ENCODE results near the gene VWF.
"Not testable (repeated sequence)": the region's sequence is repeated elsewhere in the genome, so short reads cannot be mapped to it uniquely, and the experiment has no call there.

VWF gene

GRCh38 chr12:6030081-6030480 lies 94.4 kb downstream of the VWF start:
- H3K4me3 Mint-ChIP-seq, result no peak overlapping the region
- no peak overlapping the region for H3K27ac Mint-ChIP-seq
- no peak for TF ChIP-seq CTCF (IDR thresholded peaks at IDR 0.05)
- no peak for DNase-seq
- peaks cover 24% of the 10 kb centered on the region for H3K9me3 Mint-ChIP-seq
- H3K27me3 Mint-ChIP-seq (ENCODE audit: low read depth, poor library complexity), result peaks cover 24% of the 10 kb centered on the region
- H3K36me3 Mint-ChIP-seq (ENCODE audit: low read depth), result peaks cover 5% of the 10 kb centered on the region
- H3K4me1 Mint-ChIP-seq, result no peaks in the 10 kb centered on the region

- peaks cover 18% of the 10 kb centered on the region for H3K27me3 Mint-ChIP-seq (ENCODE audit: low read depth, poor library complexity)
- TF ChIP-seq CTCF (IDR thresholded peaks at IDR 0.05), result no peak
- no peak for DNase-seq
- no peaks in the 10 kb centered on the region for H3K4me1 Mint-ChIP-seq
- peaks cover 5% of the 10 kb centered on the region for H3K36me3 Mint-ChIP-seq (ENCODE audit: low read depth)
- peaks cover 24% of the 10 kb centered on the region for H3K9me3 Mint-ChIP-seq
- no peak overlapping the region for H3K27ac Mint-ChIP-seq
- H3K4me3 Mint-ChIP-seq, result no peak overlapping the region
These were observed 95.1 kb downstream of the VWF start for GRCh38 chr12:6029401-6029800.

GRCh38 chr12:6026998-6027397 lies 97.5 kb downstream of the VWF start:
- peaks cover 5% of the 10 kb centered on the region for H3K36me3 Mint-ChIP-seq (ENCODE audit: low read depth)
- H3K4me1 Mint-ChIP-seq, result peaks cover 4% of the 10 kb centered on the region
- H3K27me3 Mint-ChIP-seq (ENCODE audit: low read depth, poor library complexity), result peaks cover 16% of the 10 kb centered on the region
- no peak for DNase-seq
- TF ChIP-seq CTCF (IDR thresholded peaks at IDR 0.05), result no peak
- peaks cover 24% of the 10 kb centered on the region for H3K9me3 Mint-ChIP-seq
- no peak overlapping the region for H3K27ac Mint-ChIP-seq
- no peak overlapping the region for H3K4me3 Mint-ChIP-seq

- H3K27me3 Mint-ChIP-seq (ENCODE audit: low read depth, poor library complexity), result peaks cover 17% of the 10 kb centered on the region
- DNase-seq; H3K27ac Mint-ChIP-seq; H3K4me3 Mint-ChIP-seq; H3K36me3 Mint-ChIP-seq (ENCODE audit: low read depth): not testable (repeated sequence)
- H3K4me1 Mint-ChIP-seq, result peaks cover 16% of the 10 kb centered on the region
- peaks cover 24% of the 10 kb centered on the region for H3K9me3 Mint-ChIP-seq
These were observed 98.7 kb downstream of the VWF start for GRCh38 chr12:6025703-6026298.

GRCh38 chr12:6024066-6024465 lies 100.4 kb downstream of the VWF start:
- H3K27ac Mint-ChIP-seq, result peak overlapping the region; percentile 15
- not testable (repeated sequence) for DNase-seq; H3K36me3 Mint-ChIP-seq (ENCODE audit: low read depth); H3K4me3 Mint-ChIP-seq
- peaks cover 24% of the 10 kb centered on the region for H3K9me3 Mint-ChIP-seq
- peaks cover 26% of the 10 kb centered on the region for H3K4me1 Mint-ChIP-seq
- peaks cover 14% of the 10 kb centered on the region for H3K27me3 Mint-ChIP-seq (ENCODE audit: low read depth, poor library complexity)

GRCh38 chr12:6020930-6021329 lies 103.5 kb downstream of the VWF start:
- TF ChIP-seq CTCF (IDR thresholded peaks at IDR 0.05), result no peak
- peak; percentile 28 for DNase-seq
- Mint-ChIP-seq H3K36me3 (ENCODE audit: low read depth) (no peaks in the 10 kb centered on the region), H3K4me3 (peak overlapping the region; percentile 26), H3K27ac (peak overlapping the region; percentile 68), H3K27me3 (ENCODE audit: low read depth, poor library complexity) (peaks cover 7% of the 10 kb centered on the region), H3K9me3 (no peaks in the 10 kb centered on the region), H3K4me1 (peaks cover 26% of the 10 kb centered on the region)

- H3K9me3 Mint-ChIP-seq; DNase-seq; H3K27ac Mint-ChIP-seq; H3K27me3 Mint-ChIP-seq (ENCODE audit: low read depth, poor library complexity); H3K4me3 Mint-ChIP-seq; H3K36me3 Mint-ChIP-seq (ENCODE audit: low read depth): not testable (repeated sequence)
- peaks cover 26% of the 10 kb centered on the region for H3K4me1 Mint-ChIP-seq
These were observed 104.0 kb downstream of the VWF start for GRCh38 chr12:6020511-6020910.

GRCh38 chr12:6019256-6019655 lies 105.2 kb downstream of the VWF start:
- not testable (repeated sequence) for H3K9me3 Mint-ChIP-seq, H3K4me3 Mint-ChIP-seq

More at GRCh38 chr12:6019256-6019655, 105.2 kb downstream of the VWF start:
- Mint-ChIP-seq H3K4me1 (peaks cover 26% of the 10 kb centered on the region), H3K27me3 (ENCODE audit: low read depth, poor library complexity) (peaks cover 10% of the 10 kb centered on the region)
- H3K27ac Mint-ChIP-seq; DNase-seq; H3K36me3 Mint-ChIP-seq (ENCODE audit: low read depth): not testable (repeated sequence)

Data from nephron progenitor cell (in vitro differentiated cells).